ENCODE measurements around the gene KANK3.
"Not testable (repeated sequence)": the region's sequence is repeated elsewhere in the genome, so short reads cannot be mapped to it uniquely, and the experiment has no call there.

The KANK3 gene

DNA sequence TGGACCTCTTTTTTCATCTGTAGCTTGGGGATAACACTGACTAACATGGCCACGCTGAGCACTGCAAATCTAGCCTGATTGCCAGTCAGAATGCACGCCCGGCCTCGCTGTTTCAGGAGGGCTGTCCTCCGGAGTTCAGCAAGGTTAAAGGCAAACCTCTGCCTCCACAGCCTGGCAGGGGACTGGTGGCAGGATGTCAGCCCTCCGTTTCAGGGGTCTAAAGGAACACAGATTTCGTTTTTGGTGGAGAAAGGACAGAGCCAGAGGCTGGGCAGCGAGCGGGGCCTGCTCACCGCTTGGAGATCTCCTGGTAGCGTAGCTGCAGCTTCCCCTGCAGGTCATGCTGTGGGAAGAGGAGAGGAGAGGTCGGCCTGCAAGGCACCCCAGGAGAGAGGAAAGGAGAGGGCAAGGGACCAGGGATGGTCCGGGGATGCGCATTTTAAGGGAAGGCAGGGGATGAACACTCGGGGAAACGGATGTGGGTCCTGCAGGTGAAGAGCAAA, 22.4 kb downstream of the KANK3 start:
- Mint-ChIP-seq H3K27me3 (no peaks in the 10 kb centered on the region), H3K9me3 (no peaks in the 10 kb centered on the region), H3K27ac (peak overlapping the region; percentile 99), H3K36me3 (ENCODE audit: low read depth) (peaks cover 37% of the 10 kb centered on the region), H3K4me1 (ENCODE audit: low read depth) (peaks cover 32% of the 10 kb centered on the region), H3K4me3 (peak overlapping the region; percentile 96)

DNA sequence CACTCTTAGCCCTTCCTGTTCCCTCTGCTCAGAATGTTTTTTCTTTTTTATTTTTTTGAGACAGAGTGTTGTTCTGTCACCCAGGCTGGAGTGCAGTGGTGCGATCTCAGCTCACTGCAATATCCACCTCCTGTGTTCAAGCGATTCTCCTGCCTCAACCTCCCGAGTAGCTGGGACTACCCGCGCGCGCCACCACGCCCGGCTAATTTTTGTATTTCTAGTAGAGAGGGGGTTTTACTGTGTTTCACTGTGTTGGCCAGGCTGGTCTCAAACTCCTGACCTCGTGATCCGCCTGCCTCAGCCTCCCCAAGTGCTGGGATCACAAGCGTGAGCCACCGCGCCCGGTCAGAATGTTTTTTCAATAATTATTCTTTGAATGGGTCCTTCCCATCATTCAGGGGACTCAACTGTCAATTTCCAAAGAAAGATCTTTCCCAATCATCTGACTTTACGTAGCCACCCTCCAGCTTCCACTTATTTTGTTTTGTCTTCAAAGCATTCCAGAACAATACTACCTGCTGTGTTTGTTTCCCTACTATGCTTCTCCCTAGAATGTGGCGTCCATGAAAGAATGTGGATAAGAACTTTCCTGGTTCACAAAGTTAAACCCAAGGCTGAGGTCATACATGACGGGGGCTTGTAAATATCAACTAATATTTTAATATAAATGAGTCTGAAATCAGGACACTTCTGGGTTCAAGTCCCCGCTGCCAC, 23.1 kb downstream of the KANK3 start:
- Mint-ChIP-seq H3K9me3 (no peaks in the 10 kb centered on the region), H3K27ac (peak overlapping the region; percentile 99), H3K36me3 (ENCODE audit: low read depth) (peaks cover 44% of the 10 kb centered on the region), H3K4me3 (peak overlapping the region; percentile 96), H3K4me1 (ENCODE audit: low read depth) (peaks cover 32% of the 10 kb centered on the region), H3K27me3 (no peaks in the 10 kb centered on the region)

DNA sequence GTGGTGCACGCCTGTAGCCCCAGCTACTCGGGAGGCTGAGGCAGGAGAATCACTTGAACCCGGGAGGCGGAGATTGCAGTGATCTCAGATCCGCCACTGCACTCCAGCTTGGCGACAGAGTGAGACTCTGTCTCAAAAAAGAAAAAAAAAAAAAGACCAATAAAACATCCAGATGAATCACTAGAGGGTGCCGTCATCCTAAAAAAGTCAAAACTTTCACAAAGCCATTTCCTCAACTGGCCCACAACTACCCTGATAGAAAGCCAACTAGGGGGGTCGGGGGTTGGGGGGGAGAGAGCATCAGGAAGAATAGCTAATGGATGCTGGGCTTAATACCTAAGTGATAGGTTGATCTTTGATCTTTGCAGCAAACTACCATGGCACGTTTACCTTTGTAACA, 24.2 kb downstream of the KANK3 start:
- Mint-ChIP-seq H3K4me1 (ENCODE audit: low read depth) (peaks cover 32% of the 10 kb centered on the region), H3K4me3 (peak overlapping the region; percentile 30), H3K36me3 (ENCODE audit: low read depth) (peaks cover 53% of the 10 kb centered on the region)
- H3K9me3 Mint-ChIP-seq, H3K27ac Mint-ChIP-seq, H3K27me3 Mint-ChIP-seq: not testable (repeated sequence)

DNA sequence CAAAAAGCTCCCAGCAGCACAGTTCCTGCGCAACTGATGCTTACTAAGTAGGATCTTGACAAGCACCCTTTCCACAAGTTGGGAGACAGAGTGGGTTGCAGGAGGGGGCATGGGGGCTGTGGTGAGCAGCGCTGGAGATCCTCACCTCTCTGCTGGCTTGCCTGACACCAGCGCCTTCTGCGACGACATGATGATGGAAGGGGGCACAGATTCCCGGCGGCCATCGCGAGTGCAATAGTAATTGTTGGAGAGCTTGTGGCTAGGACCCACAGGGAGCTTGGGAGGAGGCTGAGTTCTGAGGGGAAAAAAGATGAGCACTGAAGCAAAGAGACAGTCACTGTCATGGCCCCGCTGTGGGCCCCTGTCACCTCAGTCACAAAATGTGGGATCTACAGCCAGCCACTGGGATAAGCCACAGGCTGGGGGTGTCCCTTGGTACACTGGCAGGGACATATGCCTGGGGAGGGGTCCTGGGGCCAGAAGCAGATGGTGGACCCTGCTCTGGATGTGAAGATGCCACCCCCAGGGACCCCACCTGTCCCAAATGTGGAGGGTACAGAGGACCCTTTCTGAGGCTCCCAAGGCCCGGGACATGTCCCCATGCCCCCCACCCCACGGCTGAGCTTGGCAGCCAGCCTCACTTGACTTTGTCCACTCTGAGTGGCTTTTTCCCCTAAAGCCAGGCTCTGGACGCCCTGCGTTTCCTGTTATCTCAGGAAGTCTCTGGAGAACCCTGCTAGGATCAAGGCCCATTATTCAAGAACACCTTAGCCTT, 26.5 kb downstream of the KANK3 start:
- Mint-ChIP-seq H3K4me3 (no peak overlapping the region), H3K4me1 (ENCODE audit: low read depth) (peaks cover 17% of the 10 kb centered on the region), H3K27me3 (no peaks in the 10 kb centered on the region), H3K9me3 (no peaks in the 10 kb centered on the region), H3K36me3 (ENCODE audit: low read depth) (peaks cover 37% of the 10 kb centered on the region), H3K27ac (no peak overlapping the region)

DNA sequence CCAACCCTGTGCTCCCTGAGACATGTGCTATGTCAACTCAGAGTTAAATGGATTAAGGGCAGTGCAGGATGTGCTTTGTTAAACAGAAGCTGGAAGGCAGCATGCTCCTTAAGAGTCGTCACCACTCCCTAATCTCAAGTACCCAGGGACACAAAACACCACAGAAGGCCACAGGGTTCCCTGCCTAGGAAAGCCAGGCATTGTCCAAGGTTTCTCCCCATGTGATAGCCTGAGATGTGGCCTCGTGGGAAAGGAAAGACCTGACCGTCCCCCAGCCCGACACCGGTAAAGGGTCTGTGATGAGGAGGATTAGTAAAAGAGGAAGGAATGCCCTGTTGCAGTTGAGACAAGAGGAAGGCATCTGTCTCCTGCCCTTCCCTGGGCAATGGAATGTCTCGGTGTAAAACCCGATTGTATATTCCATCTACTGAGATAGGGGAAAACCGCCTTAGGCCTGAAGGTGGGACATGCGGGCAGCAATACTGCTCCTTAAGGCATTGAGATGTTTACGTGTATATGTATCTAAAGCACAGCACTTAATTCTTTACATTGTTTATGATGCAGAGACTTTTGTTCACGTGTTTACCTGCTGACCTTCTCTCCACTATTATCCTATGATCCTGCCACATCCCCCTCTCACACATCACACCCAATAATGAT, 28.0 kb downstream of the KANK3 start:
- H3K4me3 Mint-ChIP-seq, H3K27me3 Mint-ChIP-seq, H3K9me3 Mint-ChIP-seq, H3K27ac Mint-ChIP-seq: not testable (repeated sequence)
- H3K4me1 Mint-ChIP-seq (ENCODE audit: low read depth), result peaks cover 14% of the 10 kb centered on the region
- H3K36me3 Mint-ChIP-seq (ENCODE audit: low read depth), result peaks cover 35% of the 10 kb centered on the region

DNA sequence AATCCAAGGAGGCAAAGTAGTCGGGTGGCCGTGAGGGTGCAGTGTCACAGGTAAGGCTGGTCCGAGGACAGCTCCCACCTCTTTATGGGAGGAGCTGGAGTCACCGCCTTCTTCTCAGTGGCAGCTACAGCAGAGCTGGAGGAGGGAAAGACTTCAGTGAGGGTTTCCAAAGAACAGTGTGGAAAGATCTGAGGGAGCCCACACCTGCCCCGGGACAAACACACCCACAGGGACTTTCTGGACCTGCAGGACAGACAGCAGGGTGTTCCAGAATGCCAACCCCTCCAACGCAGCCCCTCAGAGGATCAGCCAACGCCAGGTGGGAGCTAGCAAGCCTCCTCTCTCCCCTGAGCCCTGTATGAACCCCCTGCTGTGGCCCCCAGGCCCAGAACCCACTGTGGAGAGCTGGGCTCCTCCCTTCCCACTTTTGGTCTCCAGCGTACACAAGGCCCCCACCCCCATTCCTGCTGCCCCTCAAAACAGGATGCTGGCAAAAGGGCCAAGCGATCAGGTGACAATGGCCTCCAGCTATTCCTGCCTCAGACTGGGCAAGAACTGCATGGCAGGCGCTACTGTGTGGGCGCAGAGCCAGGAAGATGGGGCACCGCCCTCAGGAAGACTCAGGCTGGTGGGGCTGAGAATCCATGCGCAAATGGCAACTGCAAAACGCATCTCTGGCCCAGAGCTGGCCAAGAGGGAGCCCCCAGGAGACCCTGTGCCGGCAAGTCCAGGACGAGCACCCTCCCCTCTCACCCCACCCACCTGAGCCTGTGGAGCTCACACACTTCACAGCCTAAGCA, 31.4 kb downstream of the KANK3 start:
- Mint-ChIP-seq H3K36me3 (ENCODE audit: low read depth) (peaks cover 49% of the 10 kb centered on the region), H3K4me3 (no peak overlapping the region), H3K9me3 (no peaks in the 10 kb centered on the region), H3K27ac (no peak overlapping the region), H3K4me1 (ENCODE audit: low read depth) (peaks cover 30% of the 10 kb centered on the region), H3K27me3 (no peaks in the 10 kb centered on the region)

DNA sequence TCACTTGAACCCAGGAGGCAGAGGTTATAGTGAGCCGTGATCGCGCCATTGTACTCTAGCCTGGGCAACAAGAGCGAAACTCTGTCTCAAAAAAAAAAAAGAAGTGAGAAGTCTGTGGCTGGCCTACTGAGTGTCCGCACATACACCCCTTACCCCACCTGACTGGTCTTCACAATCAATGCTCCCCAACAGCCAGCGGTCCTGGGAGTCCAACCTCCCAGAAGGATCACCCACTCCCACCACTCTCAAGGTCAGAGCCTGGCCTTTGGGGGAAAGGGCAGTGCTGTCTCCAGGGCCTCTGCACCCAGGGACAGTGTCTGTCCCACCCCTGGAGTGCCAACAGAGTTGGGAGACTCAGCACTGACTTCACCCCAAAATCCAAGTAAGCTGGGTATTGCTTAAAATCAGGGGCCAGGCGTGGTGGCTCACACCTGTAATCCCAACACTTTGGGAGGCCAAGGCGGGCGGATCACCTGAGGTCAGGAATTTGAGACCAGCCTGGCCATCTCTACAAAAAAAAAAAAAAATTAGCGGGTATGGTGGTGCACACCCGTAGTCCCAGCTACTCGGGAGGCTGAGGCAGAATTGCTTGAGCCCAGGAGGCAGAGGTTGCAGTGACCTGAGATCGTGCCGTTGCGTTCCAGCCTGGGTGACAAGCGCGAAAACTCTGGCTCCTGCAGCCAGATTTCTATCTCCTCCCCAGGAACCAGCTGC, 32.6 kb downstream of the KANK3 start:
- no peaks in the 10 kb centered on the region for H3K27me3 Mint-ChIP-seq
- H3K9me3 Mint-ChIP-seq, result no peaks in the 10 kb centered on the region
- H3K4me1 Mint-ChIP-seq (ENCODE audit: low read depth), result peaks cover 39% of the 10 kb centered on the region
- H3K36me3 Mint-ChIP-seq (ENCODE audit: low read depth), result peaks cover 51% of the 10 kb centered on the region
- no peak overlapping the region for H3K4me3 Mint-ChIP-seq
- H3K27ac Mint-ChIP-seq, result no peak overlapping the region

DNA sequence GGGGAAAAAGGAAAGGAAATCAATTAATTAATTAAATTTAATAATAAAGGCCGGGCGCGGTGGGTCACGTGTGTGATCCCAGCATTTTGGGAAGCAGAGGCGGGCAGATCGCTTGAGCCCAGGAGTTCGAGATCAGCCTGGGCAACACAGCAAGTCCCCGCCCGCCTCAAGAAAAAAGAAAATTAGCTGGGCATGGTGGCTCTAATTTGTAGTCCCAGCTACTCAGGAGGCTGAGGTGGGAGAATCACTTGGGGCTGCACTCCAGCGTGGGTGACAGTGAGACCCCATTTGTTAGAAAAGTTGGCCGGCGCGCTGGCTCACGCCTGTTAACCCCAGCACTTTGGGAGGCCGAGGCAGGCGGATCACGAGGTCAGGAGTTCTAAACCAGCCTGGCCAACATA, 34.2 kb downstream of the KANK3 start:
- H3K4me3 Mint-ChIP-seq, result peak overlapping the region; percentile 97
- peaks cover 39% of the 10 kb centered on the region for H3K4me1 Mint-ChIP-seq (ENCODE audit: low read depth)
- no peaks in the 10 kb centered on the region for H3K27me3 Mint-ChIP-seq
- H3K36me3 Mint-ChIP-seq (ENCODE audit: low read depth), result peaks cover 47% of the 10 kb centered on the region
- no peaks in the 10 kb centered on the region for H3K9me3 Mint-ChIP-seq
- peak overlapping the region; percentile 87 for H3K27ac Mint-ChIP-seq

DNA sequence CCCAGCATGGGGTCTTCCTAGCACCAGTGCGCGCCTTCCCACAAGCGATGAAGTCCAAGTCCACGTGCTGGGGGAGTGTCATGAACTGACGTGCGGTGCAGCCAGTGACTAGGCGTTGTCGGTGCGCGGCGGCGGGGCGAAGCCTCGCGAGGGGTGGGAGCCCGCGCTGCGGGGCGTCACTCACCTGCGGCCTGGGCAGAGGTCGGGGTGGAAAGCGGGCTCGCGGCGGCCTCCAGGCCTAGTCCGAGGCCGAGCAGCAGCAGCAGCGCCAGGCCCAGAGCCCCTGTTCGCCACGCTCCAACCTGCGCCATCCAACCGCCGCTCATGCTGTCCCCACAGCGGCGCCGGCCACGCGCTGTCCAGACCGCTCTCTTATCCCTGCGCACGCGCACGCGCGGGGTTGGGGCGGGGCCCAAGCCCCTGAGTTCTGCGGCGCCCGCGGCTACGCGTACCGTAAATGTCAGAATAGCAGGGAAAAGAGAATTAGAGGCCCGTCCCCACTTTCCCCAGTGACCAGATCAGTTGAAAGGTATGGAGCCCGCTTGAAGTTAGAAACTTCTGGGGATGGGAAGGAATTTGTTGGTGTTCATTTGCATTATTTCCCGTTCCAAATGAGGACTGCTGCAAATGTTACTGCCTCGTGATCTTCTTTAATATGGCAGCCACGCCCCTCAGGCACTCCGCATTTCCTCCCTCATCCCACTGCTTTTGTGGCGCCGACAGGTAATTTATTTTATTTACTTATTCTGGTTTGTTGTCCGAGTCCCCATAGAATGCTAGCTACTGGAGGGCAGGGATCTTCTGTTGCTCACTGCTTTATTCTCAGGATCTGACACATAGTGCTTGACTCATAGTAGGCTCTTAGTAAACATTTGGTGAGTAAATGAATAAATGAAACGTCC, 34.8 kb downstream of the KANK3 start, which contains the start of gene CD320:
Gene CD320, minus strand, starts transcription at position 394 of the 902 bp plus-strand sequence. Its CDS starts 68 bp downstream, at position 326.
- Mint-ChIP-seq H3K4me1 (ENCODE audit: low read depth) (peaks cover 39% of the 10 kb centered on the region), H3K36me3 (ENCODE audit: low read depth) (peaks cover 43% of the 10 kb centered on the region), H3K27ac (peak within 1 kb of the TSS; percentile 98), H3K27me3 (no peaks in the 10 kb centered on the region), H3K9me3 (no peaks in the 10 kb centered on the region), H3K4me3 (peak within 1 kb of the TSS; percentile 97)

DNA sequence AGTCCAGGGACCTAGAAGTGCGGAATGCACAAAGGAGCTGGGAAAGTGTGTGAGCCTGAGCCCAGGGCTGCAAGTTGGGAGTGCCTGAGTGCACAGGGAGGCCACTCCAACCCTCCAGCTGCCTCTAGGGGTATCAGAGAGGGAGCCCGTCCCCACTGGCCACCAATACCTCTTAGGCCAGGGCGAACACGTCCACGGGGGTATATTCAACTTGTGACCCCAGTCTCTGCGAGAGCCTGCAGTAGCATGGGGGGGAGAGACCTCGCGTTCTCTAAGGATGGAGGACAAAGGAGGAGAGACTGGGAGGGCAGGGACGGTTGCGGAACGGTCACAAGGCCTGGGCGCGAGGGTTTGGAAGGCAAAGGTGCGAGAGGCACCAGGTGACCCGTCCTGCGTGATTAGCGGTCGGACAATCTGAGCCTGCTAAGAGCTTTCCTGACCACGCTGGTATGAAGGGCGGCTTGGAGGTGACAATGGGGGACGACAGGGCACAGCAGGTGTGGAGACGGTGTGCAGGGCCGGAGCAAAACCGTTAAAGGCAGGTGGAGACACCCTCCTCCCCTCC, 35.6 kb downstream of the KANK3 start:
- Mint-ChIP-seq H3K36me3 (ENCODE audit: low read depth) (peaks cover 43% of the 10 kb centered on the region), H3K4me3 (peak overlapping the region; percentile 97), H3K27me3 (no peaks in the 10 kb centered on the region), H3K27ac (peak overlapping the region; percentile 98), H3K9me3 (no peaks in the 10 kb centered on the region), H3K4me1 (ENCODE audit: low read depth) (peaks cover 39% of the 10 kb centered on the region)

DNA sequence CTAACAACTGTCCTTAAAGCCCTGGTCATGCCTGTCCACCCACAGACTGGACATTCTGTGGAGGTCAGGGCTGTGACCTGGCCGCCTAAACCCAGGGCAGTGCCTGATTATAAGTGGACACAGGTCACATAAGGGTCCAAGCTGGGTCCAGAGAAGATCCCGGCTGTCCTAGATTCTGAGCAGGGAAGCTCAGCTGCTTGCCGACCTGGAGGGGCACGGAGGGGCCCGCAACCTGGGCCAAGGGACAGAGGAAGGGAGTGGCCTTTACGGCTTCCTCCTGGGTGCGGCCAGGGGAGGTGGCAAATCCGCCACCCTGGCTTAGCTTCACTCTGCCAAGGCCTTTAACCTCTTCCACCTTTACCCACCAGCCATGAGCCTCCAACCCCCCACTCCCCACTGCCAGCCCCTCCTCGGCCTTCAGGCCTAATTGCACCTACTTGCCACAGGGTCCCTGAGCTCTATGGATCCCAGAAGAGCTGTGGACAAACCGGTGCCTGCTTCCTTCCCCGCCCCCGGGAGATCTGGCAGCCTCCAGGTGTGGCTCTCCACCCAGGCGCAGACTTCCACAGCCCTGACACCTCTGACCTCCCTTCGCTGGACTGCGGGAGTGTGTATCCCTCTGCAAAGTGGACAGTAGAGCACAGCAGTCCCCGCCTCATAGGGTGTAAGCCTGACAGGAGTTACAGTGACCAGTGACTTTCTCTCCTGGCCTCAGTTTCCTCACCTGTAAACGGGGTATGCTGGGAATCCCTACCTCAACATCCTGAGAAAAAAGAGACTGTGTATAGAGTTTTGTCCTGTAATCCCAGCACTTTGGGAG, 36.6 kb downstream of the KANK3 start:
- Mint-ChIP-seq H3K36me3 (ENCODE audit: low read depth) (peaks cover 46% of the 10 kb centered on the region), H3K27me3 (no peaks in the 10 kb centered on the region), H3K4me3 (peak overlapping the region; percentile 97), H3K9me3 (no peaks in the 10 kb centered on the region), H3K27ac (peak overlapping the region; percentile 98), H3K4me1 (ENCODE audit: low read depth) (peaks cover 39% of the 10 kb centered on the region)

DNA sequence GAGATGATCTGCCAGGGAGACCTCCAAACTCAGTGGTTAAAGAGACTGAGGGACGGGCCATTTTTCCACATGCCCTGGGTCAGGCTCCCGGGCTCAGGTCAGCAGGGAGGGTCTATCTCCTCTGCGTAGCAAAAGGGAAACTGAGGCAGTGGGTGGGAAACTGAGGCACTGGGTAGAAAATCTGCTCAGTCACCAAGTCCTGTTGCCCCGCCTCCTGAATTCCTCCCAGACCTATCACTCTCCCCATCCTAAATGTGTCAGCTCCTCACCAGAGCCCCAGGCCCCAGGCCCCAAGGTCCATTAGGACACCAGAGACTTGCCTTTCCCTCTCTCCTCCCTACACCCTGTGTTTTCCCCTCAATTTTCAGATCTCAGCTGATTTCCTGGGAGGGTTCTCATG, 37.3 kb downstream of the KANK3 start:
- Mint-ChIP-seq H3K9me3 (no peaks in the 10 kb centered on the region), H3K4me1 (ENCODE audit: low read depth) (peaks cover 39% of the 10 kb centered on the region), H3K27me3 (no peaks in the 10 kb centered on the region), H3K27ac (peak overlapping the region; percentile 47), H3K4me3 (no peak overlapping the region), H3K36me3 (ENCODE audit: low read depth) (peaks cover 41% of the 10 kb centered on the region)

Data from stimulated activated naive CD8-positive, alpha-beta T cell treated with anti-CD3 and anti-CD28 coated beads, Interleukin-15, Interleukin-2, amounts not matched to agents 100 ng/mL and 50 ng/mL, for 24 hours (primary cell).